Measurements from ENCODE around the gene C10orf90.
"Not testable (repeated sequence)": the region's sequence is repeated elsewhere in the genome, so short reads cannot be mapped to it uniquely, and the experiment has no call there.

The C10orf90 gene

GRCh38 chr10:126585249-126586017, 85.1 kb downstream of the C10orf90 start:
- DNase-seq (ENCODE audit: low spot score) = no peak

DNA sequence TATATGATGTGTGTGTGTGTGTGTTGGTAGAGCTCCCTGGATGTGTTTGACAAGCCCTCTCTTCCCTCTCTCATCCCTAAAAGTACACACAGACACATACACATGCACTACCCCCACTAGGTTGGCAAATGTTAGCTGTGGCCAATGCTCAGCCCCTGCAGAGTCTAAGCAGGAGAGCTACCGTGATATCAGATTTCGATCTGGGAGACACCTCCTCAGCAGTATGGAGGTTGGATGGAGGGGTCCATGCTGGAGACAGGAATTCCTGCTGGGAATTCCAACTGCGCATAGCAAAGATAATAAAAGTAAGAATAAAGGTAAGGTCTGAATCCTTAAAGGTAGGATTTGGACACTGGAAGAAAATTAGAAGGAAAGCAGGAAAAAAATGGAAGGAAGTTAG, 85.7 kb downstream of the C10orf90 start:
- DNase-seq (ENCODE audit: low spot score) = no peak

DNA sequence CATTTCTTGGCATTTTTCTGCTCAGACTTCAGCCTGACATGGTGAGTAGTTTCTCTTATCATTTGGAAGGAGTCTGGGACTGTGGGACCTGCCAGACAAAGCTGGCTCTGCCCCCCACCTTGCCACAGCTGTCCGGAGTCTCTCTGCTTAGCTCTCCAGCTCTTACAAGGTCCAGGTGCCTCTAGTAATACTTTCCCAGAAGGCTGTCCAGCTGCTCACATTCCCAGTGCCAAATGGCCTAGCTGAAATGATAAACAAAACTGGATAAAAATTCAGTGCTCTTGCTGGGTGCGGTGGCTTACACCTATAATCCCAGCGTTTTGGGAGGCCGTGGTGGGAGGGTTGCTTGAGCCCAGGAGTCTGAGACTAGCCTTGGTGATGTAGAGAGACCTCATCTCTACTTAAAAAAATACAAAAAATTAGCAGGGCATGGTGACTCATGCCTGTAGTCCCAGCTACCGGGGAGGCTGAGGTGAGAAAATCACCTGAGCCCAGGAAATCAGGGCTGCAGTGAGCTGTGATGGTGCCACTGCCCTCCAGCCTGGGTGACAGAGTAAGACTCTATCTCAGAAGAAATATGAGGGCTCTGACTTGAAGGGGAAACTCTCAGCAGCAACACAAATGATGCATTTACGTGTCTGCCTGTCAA, 86.8 kb downstream of the C10orf90 start:
- no peak for DNase-seq (ENCODE audit: low spot score)

GRCh38 chr10:126581648-126582046, 88.8 kb downstream of the C10orf90 start:
- no peak for DNase-seq (ENCODE audit: low spot score)

DNA sequence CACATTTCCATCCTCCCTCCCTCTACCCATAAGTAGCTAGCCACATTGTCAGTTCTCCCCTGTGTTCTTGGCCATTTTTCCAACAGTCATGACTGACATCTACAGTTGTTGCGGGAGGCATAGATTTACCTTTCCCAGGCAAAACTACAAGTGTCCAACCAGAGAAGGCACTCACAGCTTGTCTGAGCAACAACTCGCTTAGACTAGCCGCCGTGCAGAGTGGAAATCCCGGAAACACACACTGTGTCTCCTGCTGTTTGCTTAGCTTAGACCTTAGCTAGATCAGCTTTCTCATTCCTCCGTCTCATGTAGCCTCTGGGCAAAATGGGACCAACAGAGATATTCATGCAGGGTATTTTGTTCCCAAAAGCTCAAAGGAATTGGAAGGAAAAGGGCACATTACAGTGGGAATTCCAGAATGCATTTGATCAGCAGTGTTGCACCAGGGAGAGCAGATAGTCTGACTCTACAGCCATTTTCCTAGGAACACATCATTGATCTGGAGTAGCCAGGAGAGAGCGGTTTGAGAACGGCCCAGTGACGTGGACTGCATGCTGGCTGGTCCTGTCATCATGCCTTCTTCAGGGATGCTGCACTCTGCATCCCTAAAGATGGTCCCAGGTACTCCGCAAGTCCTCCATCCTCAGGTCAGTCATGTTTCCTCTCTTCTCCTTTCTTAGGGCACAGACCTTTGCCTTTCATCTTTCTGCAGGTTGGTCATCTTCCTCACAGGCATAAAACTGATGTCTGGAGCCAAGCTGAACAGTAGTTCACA, 89.4 kb downstream of the C10orf90 start:
- no peak for DNase-seq (ENCODE audit: low spot score)

GRCh38 chr10:126576336-126576735, 94.2 kb downstream of the C10orf90 start:
- DNase-seq (ENCODE audit: low spot score) = no peak

DNA sequence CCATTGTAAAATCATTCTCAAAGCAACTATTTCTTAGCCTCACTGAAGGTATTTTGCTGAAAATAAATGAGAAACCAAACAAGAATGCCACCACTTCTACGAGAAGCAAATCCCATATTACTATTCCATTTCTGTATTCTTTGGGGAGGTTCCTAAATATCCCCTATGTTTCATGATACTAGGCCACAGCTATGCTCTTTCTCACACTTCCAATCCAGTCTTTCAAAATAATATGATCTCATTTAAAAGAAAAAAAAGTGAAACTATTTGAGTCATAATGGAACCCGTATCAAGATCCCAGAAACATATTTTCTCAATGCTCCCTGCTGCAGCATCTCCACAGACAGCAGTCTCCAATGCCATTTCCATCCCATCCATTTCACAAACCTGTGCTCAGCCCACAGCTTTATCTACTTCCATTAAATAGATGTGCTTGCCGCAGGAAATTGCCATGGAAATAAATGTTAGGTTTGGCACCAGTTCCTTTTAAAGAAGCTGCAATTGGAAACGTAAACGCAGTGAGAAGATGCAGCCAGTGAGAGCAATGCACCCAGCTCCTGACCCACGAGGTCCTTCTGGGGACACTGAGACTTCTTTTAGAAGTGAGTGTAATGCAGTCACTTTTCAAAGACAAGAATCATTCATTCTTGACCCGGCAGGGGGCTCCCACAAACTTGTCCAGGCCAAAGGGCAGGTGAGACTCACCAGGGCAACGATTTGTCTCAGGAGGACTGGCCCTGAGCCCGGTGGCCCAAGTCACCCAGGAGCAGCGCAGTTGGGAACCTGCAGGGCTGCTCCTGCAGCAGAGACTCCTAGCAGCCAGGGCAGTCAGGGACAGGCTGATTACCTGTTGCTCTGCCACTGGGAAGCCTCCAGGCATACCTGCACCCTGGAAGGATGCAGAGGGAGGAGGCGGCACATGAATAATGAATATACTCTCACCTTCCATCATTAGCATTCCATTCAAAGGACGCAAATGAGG, 99.6 kb downstream of the C10orf90 start:
- DNase-seq (ENCODE audit: low spot score) = no peak

GRCh38 chr10:126570245-126570570, 100.3 kb downstream of the C10orf90 start:
- DNase-seq (ENCODE audit: low spot score) = no peak

DNA sequence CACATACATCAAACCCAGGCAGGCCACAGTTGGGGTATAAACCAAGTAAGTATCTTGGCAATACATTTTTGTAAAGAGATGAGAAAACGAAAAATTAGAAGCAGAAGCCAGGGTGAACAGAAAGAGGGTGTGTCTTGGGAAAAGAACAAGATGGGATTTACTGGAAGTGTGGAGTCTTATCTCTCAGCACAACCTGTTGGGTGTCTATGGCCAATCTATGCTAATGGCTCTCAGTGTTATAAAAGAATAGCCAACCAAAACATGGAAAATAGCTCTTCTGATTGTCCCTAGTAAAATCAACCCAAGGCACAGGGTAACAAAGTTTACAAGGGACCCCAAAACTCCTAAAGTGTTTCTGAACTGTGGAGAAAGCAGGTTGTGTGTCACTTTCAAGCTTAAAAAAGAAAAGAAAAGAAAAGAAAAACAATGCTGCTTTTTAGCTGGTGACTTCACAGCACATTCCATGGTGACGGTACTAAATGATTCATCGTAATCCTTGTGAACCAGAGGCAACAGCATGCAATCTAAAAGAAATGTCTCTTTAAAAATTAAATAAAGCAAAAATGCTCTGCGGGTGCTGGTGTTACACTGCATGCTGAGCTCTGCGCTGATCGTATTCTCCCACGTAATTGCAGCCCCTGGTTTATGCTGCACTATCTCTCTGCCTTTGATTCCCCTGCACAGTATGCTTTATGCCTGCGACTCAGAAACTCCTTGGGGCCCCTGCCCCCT, 100.8 kb downstream of the C10orf90 start:
- no peak for DNase-seq (ENCODE audit: low spot score)

GRCh38 chr10:126568809-126569385, 101.6 kb downstream of the C10orf90 start:
- DNase-seq (ENCODE audit: low spot score) = no peak

DNA sequence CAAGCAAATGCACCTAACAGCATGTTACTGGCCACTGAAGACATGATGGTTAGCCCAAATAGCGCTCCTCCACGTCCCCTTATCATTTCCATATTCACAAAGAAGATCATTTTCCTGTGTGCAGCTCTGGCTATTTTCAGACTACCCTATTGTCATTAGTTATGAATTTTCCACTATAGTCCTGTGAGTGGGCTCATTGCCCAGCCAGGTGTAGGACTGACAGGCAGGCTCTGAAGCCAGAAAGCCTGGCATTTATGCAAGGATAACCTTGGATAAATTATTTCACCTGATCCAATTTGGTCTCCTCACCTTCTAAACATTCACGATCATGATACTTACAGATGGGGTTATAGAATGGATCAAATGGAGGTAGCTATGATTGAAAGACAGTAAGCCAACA, 104.6 kb downstream of the C10orf90 start:
- DNase-seq (ENCODE audit: low spot score) = no peak

- DNase-seq (ENCODE audit: low spot score) = no peak
These were observed 105.1 kb downstream of the C10orf90 start for GRCh38 chr10:126565441-126565840.

- DNase-seq (ENCODE audit: low spot score) = no peak
These were observed 106.1 kb downstream of the C10orf90 start for GRCh38 chr10:126564326-126564888.

- no peak for DNase-seq (ENCODE audit: low spot score)
These were observed 107.1 kb downstream of the C10orf90 start for GRCh38 chr10:126563361-126563760.

- DNase-seq (ENCODE audit: low spot score) = no peak
These were observed 108.4 kb downstream of the C10orf90 start for GRCh38 chr10:126561921-126562680.

DNA sequence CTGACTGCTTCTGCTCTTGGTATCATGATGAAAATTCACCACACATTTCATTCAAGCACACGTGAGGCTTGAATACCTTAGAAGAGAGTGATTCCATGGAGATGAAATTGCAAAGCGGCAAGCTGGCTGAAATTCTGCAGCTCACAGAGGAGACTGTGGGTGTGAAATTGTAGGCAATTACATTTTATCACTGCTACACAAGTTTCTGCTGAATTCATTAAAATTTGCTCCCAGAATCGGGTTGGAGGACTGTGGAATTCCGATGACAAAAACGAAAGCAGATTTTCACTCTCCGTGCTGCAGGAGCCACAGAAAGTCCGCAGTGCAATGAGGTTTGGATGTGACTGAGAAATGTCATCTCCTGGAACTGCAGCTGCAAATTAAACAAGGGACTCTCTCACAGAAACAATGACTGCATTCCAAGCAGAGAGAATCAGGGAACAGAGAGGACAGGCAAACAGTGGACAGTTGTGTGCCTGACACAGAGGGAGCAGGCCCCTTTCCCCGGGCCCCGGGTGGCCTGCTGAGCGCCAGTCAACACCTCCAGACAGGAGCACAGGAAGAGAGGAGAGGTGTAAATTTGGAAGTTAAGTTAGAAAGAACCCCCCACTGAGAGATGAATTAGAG, 109.1 kb downstream of the C10orf90 start:
- DNase-seq (ENCODE audit: low spot score) = no peak

DNA sequence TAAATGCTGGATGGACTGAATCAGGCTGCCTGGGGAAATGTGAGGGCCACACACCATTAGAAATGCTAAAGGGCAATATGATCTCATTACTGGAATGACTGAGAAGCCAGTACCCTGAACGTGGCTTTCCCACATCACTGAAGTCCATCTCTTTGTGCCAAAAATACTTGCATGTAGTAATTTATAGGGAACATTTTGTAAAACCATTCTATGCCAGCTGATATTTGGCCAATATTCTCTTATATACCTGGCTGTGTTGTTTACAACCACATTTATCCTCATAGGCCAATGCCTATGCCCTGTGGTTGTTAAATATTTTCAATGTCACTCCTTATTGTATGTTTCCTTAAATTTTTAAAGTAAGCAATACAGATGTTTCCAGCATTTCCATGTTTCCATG, 111.6 kb downstream of the C10orf90 start:
- no peak for DNase-seq (ENCODE audit: low spot score)

GRCh38 chr10:126551202-126551601, 119.3 kb downstream of the C10orf90 start:
- DNase-seq (ENCODE audit: low spot score) = no peak

- DNase-seq (ENCODE audit: low spot score) = not testable (repeated sequence)
These were observed 119.9 kb downstream of the C10orf90 start for GRCh38 chr10:126550586-126550985.
